HG02623 (cell line): Measurements from ENCODE around the gene RRAS2.
A peak's percentile ranks its signal among the peaks of the same experiment; 100 is the strongest.
"Not testable (repeated sequence)": the region's sequence is repeated elsewhere in the genome, so short reads cannot be mapped to it uniquely, and the experiment has no call there.

Experiments
- ATAC-seq: cut with Tn5 transposase; IDR thresholded peaks from one replicate; pipeline ENCODE4 v1.9.1; 2021; ENCODE audit warnings: moderate library complexity; ENCODE audit not compliant: unreplicated experiment

Gene RRAS2

GRCh38 chr11:14358729-14359439 is at the start of gene RRAS2:
RRAS2 (minus strand) TSS chr11:14359183; CDS start chr11:14358870, 313 bp downstream.
- peak; percentile 86 for ATAC-seq

- no peak for ATAC-seq
Observed at GRCh38 chr11:14408612-14409011, 49.6 kb upstream of the RRAS2 start.

GRCh38 chr11:14406116-14406515 is 47.1 kb upstream of the RRAS2 start:
- ATAC-seq = not testable (repeated sequence)

DNA sequence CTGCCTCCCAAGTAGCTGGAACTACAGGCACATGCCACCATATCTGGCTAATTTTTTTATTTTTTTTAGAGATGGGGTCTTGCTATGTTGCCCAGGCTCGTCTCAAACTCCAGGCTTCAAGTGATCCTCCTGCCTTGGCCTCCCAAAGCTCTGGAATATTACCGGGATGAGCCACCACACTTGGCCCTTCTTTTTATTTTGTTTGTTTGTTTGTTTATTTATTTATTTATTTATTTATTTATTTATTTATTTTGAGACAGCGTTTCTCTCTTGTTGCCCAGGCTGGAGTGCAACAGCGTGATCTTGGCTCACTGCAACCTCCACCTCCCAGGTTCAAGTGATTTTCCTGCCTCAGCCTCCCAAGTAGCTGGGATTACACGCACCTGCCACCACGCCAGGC is 44.5 kb upstream of the RRAS2 start:
- ATAC-seq = not testable (repeated sequence)

DNA sequence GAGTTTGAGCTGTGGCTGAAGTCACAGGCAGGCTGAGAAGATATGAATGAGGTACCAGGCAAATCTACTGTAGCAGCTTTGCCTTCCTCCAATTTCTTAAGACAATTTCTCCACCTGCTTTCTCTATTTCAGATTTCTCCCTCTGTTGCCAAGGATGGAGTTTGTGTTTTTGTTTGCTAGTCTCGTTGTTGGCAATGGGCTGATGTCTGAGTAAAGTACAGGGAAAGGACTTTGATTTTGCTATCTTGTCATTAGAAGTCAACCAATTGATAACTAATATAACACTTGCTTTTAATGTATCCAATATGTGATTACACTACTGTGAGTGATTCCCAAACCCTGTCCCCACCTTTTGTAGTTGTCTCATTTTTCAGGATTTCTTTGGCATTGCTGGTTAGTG is 40.1 kb upstream of the RRAS2 start:
- no peak for ATAC-seq

- no peak for ATAC-seq
Observed at GRCh38 chr11:14396273-14396672, 37.3 kb upstream of the RRAS2 start.

DNA sequence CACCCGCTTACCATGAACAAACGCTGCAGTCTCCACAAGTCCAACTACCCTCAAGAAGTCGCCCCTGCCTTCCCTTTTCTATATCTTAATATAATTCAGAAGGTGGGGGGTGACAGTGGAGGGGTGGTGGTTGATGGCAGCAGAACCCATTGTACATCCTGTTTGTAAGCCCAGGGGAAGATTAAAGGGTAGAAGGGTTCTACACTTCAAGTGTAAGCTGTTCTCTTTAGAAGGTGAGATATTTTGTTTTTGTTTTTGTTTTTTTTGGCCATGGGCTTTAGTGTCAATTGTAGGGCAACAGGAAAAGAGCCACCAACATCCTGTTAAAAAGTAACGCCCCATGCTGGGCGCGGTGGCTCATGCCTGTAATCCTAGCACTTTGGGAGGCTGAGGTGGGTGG is 34.9 kb upstream of the RRAS2 start:
- no peak for ATAC-seq

DNA sequence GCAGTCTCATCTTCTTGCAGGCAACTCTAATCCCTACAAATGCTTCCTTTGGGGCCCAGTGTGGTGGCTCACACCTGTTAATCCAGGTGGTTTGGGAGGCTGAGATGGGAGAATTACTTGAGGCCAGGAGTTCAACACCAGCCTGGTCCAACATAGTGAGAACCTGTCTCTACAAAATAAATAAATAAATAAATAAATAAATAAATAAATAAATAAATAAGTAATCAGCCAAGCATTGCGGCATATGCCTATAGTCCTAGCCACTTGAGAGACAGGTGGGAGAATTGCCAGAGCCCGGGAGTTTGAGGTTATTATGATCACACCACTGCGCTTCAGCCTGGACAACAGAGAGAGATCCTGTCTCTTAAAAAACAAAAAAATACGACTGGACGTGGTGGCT is 34.1 kb upstream of the RRAS2 start:
- no peak for ATAC-seq

DNA sequence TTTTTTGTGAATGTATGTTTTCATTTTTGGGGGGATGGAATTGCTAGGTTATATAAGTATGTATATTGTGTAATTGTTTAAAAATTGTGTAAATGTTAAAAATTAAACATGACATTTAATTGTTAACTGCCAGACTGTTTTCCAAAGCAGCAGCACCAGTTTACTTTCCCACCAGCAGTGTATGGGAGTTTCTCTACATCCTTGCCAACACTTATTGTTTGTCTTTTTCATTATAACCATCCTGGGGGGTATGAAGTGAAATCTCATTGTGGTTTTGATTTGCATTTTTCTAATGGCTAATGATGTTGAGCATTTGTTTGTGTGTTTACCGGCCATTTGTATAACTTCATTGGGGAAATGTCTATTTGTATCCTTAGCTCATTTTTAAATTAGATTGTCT is 31.7 kb upstream of the RRAS2 start:
- ATAC-seq = no peak

DNA sequence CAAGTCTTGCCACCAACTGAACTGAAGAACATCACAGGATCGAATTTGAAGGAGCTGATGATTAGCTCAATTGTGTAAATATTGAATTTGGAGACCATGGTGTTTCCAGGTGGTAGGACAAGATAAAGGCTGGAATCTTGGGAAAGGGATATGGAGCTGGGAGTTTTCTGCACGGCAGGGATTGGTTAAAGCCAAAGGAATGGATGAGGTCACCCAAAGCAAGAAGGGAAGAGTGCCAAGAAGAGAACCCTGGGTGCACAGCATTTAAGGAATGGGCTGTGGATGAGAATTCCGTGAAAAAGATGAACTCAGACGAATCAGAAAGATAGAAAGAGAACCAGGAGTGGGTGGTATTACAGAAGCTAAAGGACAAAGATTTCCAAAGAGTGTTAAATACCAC is 29.4 kb upstream of the RRAS2 start:
- ATAC-seq = no peak

- ATAC-seq = no peak
Observed at GRCh38 chr11:14386895-14387480, 28.0 kb upstream of the RRAS2 start.

DNA sequence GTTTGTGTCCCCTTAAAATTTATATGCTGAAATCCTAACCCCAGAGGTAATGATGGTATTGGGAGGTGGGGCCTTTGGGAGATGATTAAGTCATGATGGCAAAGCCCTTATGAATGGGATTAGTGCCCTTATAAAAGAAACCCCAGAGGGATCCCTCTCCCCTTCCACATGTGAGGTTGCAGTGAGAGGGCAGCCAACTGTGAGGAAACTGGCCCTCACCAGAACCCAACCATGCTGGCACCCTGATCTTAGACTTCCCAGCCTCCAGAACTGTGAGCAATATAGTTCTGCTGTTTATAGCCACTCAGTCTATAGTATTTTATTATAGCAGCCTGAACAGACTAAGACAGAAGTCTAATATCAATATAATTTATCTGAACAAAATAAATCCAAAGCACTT is 27.1 kb upstream of the RRAS2 start:
- ATAC-seq = no peak

DNA sequence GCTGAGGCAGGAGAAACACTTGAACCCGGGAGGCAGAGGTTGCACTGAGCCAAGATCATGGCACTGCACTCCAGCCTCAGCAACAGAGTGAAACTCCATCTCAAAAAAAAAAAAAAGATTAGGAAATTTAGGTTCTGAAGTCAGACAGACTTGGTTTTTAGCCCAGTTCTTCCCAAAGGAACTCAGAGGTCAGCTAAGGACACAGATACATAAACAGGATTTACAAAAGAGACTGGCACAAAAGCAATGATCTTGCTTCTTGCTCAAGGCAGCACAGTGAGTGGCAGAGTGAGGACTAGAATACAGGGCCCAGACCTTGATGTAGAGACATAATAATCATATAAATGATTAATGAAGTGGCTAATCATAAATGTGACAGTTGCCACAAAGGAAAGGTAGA is 25.4 kb upstream of the RRAS2 start:
- no peak for ATAC-seq

GRCh38 chr11:14381968-14382367 is 23.0 kb upstream of the RRAS2 start:
- ATAC-seq = no peak

DNA sequence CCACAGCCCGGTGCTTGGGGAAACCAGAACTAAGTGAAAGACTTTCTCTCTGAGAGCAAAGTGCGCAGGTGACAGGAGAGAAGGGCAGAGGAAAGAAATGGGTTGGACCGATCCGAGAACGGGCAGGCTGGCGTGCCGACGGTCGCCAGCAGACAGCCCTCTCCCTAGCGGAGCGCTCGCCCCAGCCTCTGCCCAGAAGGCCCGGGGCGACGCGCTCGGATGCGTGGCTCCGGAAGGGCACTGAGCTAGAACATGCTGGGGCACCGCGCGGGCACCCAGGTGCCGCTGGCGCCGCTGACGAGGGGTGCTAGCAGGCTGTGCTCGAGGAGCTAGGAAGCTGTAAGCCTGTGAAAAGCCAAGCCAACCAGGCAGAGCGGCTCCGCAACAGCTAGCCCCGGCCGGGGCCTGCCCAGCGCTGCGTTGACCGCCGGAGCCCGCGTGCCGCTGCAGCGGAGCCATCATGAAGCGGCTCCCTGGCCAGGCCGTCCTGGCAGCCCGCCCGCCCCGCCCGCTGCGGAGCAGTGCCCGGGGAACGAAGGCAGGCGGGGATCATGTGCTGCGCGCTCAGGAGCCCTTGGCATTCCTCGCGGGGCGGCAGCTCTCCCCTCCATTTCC is 22.1 kb upstream of the RRAS2 start:
- ATAC-seq = peak; percentile 74

- no peak for ATAC-seq
Observed at GRCh38 chr11:14380125-14380936, 21.3 kb upstream of the RRAS2 start.

GRCh38 chr11:14378171-14378570 is 19.2 kb upstream of the RRAS2 start:
- no peak for ATAC-seq

- no peak for ATAC-seq
Observed at GRCh38 chr11:14376920-14377319, 17.9 kb upstream of the RRAS2 start.

GRCh38 chr11:14374922-14375830 is 16.2 kb upstream of the RRAS2 start:
- ATAC-seq = no peak

- ATAC-seq = no peak
Observed at GRCh38 chr11:14373941-14374646, 15.1 kb upstream of the RRAS2 start.
